ENCODE measurements around the gene FAAH.

FAAH gene

GRCh38 chr1:46400421-46400820 lies 6.3 kb downstream of the FAAH start:
- FAIRE-seq (no peak), DNase-seq (ENCODE audit: insufficient read length, low spot score) (no peak)

DNA sequence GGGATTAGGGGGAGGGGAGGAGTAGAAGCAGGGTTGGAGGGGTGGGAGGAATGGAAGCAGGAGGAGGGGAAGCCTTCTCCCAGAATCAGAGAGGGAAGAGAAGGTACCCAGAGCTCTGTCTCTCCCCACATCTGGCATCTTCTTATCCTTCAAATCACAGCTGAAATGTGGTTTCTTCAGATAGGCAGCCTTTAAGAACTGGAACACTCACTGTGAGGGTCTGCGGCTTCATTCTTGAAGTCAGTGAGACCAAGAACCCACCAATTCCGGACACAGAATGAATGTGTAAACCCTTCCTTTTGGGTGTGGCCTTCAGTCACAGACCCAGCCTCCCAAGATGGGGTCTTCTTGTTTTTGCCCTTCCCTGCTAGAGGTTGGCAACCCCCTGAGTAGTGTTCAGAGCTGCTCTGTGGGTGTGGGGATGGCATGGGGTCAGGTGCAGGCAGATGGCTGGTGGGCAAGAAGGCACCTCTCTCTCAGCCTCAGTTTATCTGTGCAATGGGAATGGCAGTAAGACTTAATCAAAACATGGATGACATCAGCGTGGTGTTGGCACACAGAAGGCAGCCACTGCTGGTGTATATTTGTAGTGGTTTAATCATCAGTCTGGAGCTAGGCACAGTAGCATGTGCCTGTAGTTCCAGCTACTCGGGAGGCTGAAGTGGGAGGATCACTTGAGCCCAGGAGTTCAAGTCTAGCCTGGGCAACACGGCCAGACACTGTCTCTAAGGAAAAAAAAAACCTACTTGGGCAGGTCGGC lies 7.2 kb downstream of the FAAH start:
- no peak for DNase-seq (ENCODE audit: insufficient read length, low spot score)

GRCh38 chr1:46401964-46402626 lies 8.0 kb downstream of the FAAH start:
- DNase-seq (ENCODE audit: insufficient read length, low spot score) (no peak), FAIRE-seq (no peak)

More for the DNA sequence above, 7.2 kb downstream of the FAAH start:
- no peak for FAIRE-seq

- FAIRE-seq (no peak), DNase-seq (ENCODE audit: insufficient read length, low spot score) (no peak)
Observed at GRCh38 chr1:46403916-46404315, 9.8 kb downstream of the FAAH start.

DNA sequence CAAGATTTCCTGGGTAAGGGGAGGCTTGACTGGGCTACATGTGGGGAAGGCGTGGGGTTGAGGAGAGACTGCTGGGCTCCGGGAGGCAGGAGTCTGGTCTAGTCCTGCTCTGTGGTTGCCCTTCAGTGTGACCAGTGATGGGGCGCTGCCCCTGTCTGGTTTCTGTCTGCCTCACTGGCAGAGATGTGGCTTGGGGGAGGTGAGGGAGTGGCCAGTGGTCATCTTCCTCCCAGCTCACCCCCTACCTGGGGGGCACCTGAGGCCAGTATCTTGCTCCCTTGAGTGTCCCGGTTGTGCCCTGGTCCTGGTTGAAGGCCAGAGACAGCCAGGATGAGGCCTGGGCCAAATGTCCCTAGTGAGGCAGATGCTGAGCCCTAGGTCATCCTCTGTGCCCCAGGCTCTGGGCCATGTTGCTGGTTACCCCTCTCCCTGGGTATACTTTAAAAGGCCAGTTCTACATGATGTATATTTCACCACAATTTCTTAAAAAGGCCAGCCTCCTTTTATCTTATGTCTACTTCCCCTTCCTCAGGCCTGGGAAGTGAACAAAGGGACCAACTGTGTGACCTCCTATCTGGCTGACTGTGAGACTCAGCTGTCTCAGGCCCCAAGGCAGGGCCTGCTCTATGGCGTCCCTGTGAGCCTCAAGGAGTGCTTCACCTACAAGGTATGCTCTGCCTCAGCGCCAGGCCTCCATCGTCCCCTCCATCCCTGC lies 10.5 kb downstream of the FAAH start:
- FAIRE-seq (no peak), DNase-seq (ENCODE audit: insufficient read length, low spot score) (no peak)

DNA sequence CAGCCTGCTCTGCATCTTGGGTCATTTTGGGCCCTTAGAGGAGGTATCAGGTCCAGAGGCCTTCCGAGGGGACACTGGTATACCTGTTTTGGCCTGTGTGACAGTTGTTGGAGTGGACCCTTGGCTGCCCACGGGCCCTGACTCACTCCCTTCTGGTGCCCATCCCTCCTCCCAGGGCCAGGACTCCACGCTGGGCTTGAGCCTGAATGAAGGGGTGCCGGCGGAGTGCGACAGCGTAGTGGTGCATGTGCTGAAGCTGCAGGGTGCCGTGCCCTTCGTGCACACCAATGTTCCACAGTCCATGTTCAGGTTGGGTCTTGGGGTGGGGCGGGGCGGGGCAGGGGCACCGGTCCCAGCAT lies 11.1 kb downstream of the FAAH start:
- DNase-seq (ENCODE audit: insufficient read length, low spot score): no peak
- FAIRE-seq: no peak

GRCh38 chr1:46405724-46406123 lies 11.6 kb downstream of the FAAH start:
- FAIRE-seq: no peak
- DNase-seq (ENCODE audit: insufficient read length, low spot score): no peak

GRCh38 chr1:46406881-46407608 lies 12.9 kb downstream of the FAAH start:
- FAIRE-seq (no peak), DNase-seq (ENCODE audit: insufficient read length, low spot score) (no peak)

DNA sequence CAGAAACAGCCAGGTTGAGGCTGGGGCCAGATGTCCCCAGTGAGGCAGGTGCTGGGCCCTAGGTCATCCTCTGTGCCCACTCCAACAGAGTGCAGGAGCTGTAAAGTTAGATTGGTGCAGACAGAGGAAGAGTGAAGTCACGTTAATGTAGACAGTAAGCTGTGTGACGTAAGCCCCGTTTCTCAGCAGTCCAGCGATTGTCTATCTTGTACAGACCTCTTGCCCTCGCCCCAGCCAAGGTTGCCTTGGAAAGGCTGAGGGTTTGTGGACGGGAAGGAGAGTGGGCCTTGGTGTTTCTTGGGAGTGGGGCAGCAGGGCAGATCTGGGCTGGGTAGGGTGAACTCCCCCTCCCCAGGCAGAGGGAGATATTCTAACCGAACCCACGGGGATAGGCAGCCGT lies 13.5 kb downstream of the FAAH start:
- FAIRE-seq (no peak), DNase-seq (ENCODE audit: insufficient read length, low spot score) (no peak)

DNA sequence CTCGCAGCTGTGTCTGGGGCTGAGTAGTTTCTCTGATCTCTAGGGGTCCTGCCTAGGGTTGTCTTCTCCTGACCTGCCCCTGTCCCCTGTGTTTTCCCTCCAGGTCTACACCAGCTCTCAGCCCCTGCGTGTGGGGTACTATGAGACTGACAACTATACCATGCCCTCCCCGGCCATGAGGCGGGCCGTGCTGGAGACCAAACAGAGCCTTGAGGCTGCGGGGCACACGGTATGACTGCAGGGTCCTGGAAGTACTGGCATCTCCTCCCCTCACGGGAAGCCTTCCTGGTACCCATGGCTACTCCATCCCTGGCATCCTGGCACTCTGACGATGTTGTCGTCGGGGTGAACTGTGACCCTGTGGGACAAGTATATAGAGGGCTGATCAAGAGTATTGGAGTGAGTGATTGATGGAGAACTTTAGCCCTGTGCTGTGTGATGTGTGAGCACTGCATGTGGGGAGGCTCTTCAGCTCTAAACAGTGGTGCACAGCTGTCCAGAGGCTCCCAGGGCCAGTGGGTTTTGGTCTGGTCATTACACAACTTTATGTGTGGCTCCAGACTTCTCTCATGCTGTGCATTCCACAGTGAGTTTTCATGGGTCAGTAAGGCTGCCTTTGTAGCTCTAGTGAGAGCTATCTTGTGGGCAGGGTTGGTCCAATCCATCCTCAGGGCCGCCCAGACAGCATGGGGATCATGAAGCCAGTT lies 14.4 kb downstream of the FAAH start:
- no peak for DNase-seq (ENCODE audit: insufficient read length, low spot score)
- FAIRE-seq: no peak

- DNase-seq (ENCODE audit: insufficient read length, low spot score): no peak
Observed at GRCh38 chr1:46409063-46409372, 14.9 kb downstream of the FAAH start.

GRCh38 chr1:46410156-46411009 lies 16.3 kb downstream of the FAAH start:
- FAIRE-seq (no peak), DNase-seq (ENCODE audit: insufficient read length, low spot score) (no peak)

More at GRCh38 chr1:46409063-46409372, 14.9 kb downstream of the FAAH start:
- no peak for FAIRE-seq

- no peak for FAIRE-seq
- no peak for DNase-seq (ENCODE audit: insufficient read length, low spot score)
Observed at GRCh38 chr1:46411010-46411405, 16.9 kb downstream of the FAAH start.

DNA sequence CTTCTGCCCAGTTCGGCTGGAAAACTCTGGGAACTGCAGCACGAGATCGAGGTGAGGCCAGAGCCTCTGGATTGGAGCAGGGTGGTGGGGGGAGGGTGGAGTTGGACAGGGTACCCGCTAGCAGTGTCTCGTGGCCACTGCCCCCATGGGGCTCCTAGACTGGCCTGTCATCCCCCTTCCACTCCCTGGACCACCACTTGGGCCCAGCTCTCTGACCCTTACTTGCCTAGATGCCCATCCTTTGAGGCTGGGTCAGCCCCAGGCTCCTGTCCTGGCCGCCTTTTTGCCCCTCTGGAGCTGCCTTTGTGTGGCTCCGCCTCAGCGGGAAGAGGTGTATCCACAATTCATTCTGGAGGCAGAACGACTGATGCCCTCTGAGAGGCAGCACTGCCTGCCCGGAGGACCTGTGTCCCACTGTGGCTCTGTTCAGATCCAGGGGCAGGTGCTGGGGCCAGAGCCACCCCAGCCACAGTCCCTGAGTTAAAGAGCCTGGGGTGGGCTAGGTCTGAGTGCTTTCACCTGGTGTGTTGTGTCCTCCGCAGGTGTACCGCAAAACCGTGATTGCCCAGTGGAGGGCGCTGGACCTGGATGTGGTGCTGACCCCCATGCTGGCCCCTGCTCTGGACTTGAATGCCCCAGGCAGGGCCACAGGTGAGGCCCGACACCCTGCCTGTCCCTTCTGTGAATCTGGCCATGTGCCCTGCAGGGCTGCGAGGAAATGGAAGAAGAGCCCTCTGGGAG lies 17.7 kb downstream of the FAAH start:
- DNase-seq (ENCODE audit: insufficient read length, low spot score) (no peak), FAIRE-seq (no peak)

DNA sequence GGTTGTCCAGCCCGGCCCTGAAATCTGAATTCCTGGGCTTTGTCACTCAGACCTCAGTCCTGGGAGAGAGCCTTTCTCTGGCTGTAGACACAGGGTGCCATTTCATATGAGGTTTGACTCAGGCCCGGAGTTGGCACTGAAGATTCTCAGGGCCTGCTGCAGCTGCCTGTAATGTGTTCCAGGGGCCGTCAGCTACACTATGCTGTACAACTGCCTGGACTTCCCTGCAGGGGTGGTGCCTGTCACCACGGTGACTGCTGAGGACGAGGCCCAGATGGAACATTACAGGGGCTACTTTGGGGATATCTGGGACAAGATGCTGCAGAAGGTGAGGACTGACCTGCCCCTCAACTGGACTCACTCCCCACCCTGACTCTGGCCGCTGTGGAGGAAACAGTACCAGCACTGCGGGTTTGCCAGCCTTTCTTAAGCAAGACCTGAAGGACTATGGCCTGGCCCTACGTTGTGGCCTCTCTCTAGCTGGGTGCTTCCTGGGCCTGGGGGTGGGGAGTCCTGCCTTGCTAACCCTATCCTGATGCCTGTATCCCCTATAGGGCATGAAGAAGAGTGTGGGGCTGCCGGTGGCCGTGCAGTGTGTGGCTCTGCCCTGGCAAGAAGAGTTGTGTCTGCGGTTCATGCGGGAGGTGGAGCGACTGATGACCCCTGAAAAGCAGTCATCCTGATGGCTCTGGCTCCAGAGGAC lies 18.9 kb downstream of the FAAH start:
- DNase-seq (ENCODE audit: insufficient read length, low spot score) (no peak), FAIRE-seq (no peak)

GRCh38 chr1:46413596-46413985 lies 19.5 kb downstream of the FAAH start:
- peak; percentile 36 for DNase-seq (ENCODE audit: insufficient read length, low spot score)
- peak; percentile 54 for FAIRE-seq

DNA sequence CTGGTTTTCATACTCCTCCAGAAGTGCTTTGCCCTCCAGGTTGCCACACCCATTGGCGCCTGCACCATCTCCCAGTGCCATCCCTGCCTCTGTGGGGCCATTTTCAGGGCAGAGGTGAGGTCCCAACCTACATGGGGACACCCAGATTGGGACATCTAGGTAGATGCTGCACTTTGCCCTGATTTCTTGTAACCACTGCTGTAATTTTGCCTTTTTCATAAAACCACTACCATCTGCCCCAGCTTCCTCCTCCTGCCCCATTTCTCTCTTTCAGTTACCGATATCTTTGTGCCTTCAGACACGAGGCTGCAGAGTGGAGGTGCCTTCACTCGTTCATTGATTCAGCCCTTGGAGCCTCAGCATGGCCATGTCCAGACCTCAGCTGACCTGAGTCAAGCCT lies 21.4 kb downstream of the FAAH start:
- DNase-seq (ENCODE audit: insufficient read length, low spot score): no peak
- FAIRE-seq: no peak

- DNase-seq (ENCODE audit: insufficient read length, low spot score) (no peak), FAIRE-seq (no peak)
Observed at GRCh38 chr1:46418976-46419375, 24.9 kb downstream of the FAAH start.

- no peak for FAIRE-seq
- no peak for DNase-seq (ENCODE audit: insufficient read length, low spot score)
Observed at GRCh38 chr1:46420533-46420915, 26.4 kb downstream of the FAAH start.
